ENCODE results near the gene SCLY.
"Not testable (repeated sequence)": the region's sequence is repeated elsewhere in the genome, so short reads cannot be mapped to it uniquely, and the experiment has no call there.

Gene SCLY

GRCh38 chr2:238042090-238042489 is 18.7 kb upstream of the SCLY start:
- no peak for DNase-seq

- DNase-seq = no peak
Measured at GRCh38 chr2:238042849-238043584, 17.8 kb upstream of the SCLY start.

GRCh38 chr2:238043851-238044250 is 16.9 kb upstream of the SCLY start:
- DNase-seq = no peak

GRCh38 chr2:238045575-238045974 is 15.2 kb upstream of the SCLY start:
- DNase-seq = no peak

GRCh38 chr2:238046725-238047270 is 14.0 kb upstream of the SCLY start:
- no peak for DNase-seq

- DNase-seq = no peak
Measured at GRCh38 chr2:238053191-238053776, 7.5 kb upstream of the SCLY start.

- DNase-seq = no peak
Measured at GRCh38 chr2:238055841-238056240, 5.0 kb upstream of the SCLY start.

GRCh38 chr2:238057696-238058575 is 2.9 kb upstream of the SCLY start:
- not testable (repeated sequence) for DNase-seq

- DNase-seq = no peak
Measured at GRCh38 chr2:238059505-238059904, 1.3 kb upstream of the SCLY start.

GRCh38 chr2:238060096-238060541 is 682 bp upstream of the SCLY start:
- no peak for DNase-seq

- peak in 1 of 2 donors; percentile 38 for DNase-seq
Measured at GRCh38 chr2:238061315-238062202, 758 bp downstream of the SCLY start.

- DNase-seq = no peak
Measured at GRCh38 chr2:238063414-238064189, 2.8 kb downstream of the SCLY start.

GRCh38 chr2:238064376-238064775 is 3.6 kb downstream of the SCLY start:
- no peak for DNase-seq

- DNase-seq = no peak
Measured at GRCh38 chr2:238065071-238065846, 4.5 kb downstream of the SCLY start.

GRCh38 chr2:238066218-238066617 is 5.4 kb downstream of the SCLY start:
- no peak for DNase-seq

GRCh38 chr2:238066718-238067117 is 5.9 kb downstream of the SCLY start:
- DNase-seq = not testable (repeated sequence)

GRCh38 chr2:238067939-238068338 is 7.1 kb downstream of the SCLY start:
- peak in 1 of 2 donors; percentile 8 for DNase-seq

- peak in 1 of 2 donors; percentile 48 for DNase-seq
Measured at GRCh38 chr2:238069021-238069709, 8.4 kb downstream of the SCLY start.

- no peak for DNase-seq
Measured at GRCh38 chr2:238069877-238070276, 9.1 kb downstream of the SCLY start.

GRCh38 chr2:238075397-238075796 is 14.6 kb downstream of the SCLY start:
- no peak for DNase-seq

All from CD4-positive, alpha-beta T cell treated with Interferon alpha-2 for 1 hour (primary cell).